ENCODE data around the gene MATN1. TPM values are rescaled to one million over a fixed set of nuclear protein-coding genes. Genes with fewer than 3 reads are reported as not detected.

MATN1 gene
- total and polyA plus RNA-seq, 2 of the 4 experiments (the other 2 are of a cell fraction) = 0.27 TPM; not detected in 1

- no peaks in the 10 kb centered on the region; the same call in 1 of the 2 replicates for H3K9me3 ChIP-seq (ENCODE audit: control insufficient read depth, insufficient read depth, low read length)
- H2BK15ac ChIP-seq (ENCODE audit: low read depth, low read length) = no peak overlapping the region
- H3K4me1 ChIP-seq (ENCODE audit: control insufficient read depth, insufficient read depth, low read length) = peaks cover 9% of the 10 kb centered on the region; the same call in 1 of the 2 replicates
- H3K4me3 ChIP-seq (ENCODE audit: insufficient read depth, low read depth, low read length) = no peak overlapping the region
- no peaks in the 10 kb centered on the region for H3K36me3 ChIP-seq (ENCODE audit: control insufficient read depth, insufficient read depth, low read length)
- in situ Hi-C loops (cut with MboI; ENCODE audit: low sequenced_read_pairs) = loop anchor here (5.0 kb wide), 1 partner anchor 40 kb away; the partner anchor contains the start of gene MATN1
- H2BK20ac ChIP-seq (ENCODE audit: low read depth, low read length) = no peak overlapping the region
- H4K91ac ChIP-seq (ENCODE audit: insufficient read depth, low read depth, low read length) = no peak overlapping the region
- H3K4ac ChIP-seq (ENCODE audit: low read depth, low read length) = no peak overlapping the region
- no peaks in the 10 kb centered on the region for H3K9me1 ChIP-seq (ENCODE audit: insufficient read depth, low read length)
- no peak overlapping the region for H3K9ac ChIP-seq (ENCODE audit: low read depth, low read length)
- H4K8ac ChIP-seq (ENCODE audit: low read depth in 2 of 2, low read length in 2 of 2) = no peak overlapping the region
- ChIA-PET POLR2A (ENCODE audit: unreplicated experiment) (no interaction called here), CTCF (interaction anchor here (1.5 kb wide), 1 partner anchor 17 kb away, joined by 7 read pairs; no protein-coding TSS in a partner anchor)
- DNase-seq (no peak), ATAC-seq (ENCODE audit: low read depth) (no peak)
- no peak overlapping the region for H2AK5ac ChIP-seq (ENCODE audit: low read depth, low read length)
- no peak overlapping the region for H3K4me2 ChIP-seq (ENCODE audit: low read depth, low read length)
- no peak overlapping the region for H3K56ac ChIP-seq (ENCODE audit: extremely low read depth, insufficient read depth, low read length)
- H3K79me1 ChIP-seq (ENCODE audit: low read depth in 1 of 2, low read length in 2 of 2) = no peaks in the 10 kb centered on the region
- H2AFZ ChIP-seq (replicated peaks; ENCODE audit: low read length, poor library complexity) = no peak overlapping the region
- no peak overlapping the region for H3K27ac ChIP-seq (ENCODE audit: insufficient read depth, low read length)
- H4K5ac ChIP-seq (ENCODE audit: low read depth, low read length) = no peak overlapping the region
- no peak overlapping the region for H2BK120ac ChIP-seq (ENCODE audit: low read depth, low read length)
- H2BK5ac ChIP-seq (ENCODE audit: low read depth, low read length, poor library complexity, severe bottlenecking) = no peak overlapping the region
- intact Hi-C loops (cut with micrococcal nuclease) = no loop called here
- dilution Hi-C loops (cut with HindIII; ENCODE audit: low sequenced_read_pairs, unreplicated experiment) = no loop called here
- no peaks in the 10 kb centered on the region; the same call in 1 of the 2 replicates for H3K27me3 ChIP-seq (ENCODE audit: control insufficient read depth, insufficient read depth, low read length)
- no peak overlapping the region for H3K14ac ChIP-seq (replicated peaks; ENCODE audit: low read depth, low read length)
- no peak overlapping the region for H2AK9ac ChIP-seq (replicated peaks; ENCODE audit: low read depth, low read length, poor library complexity)
- H3K18ac ChIP-seq (ENCODE audit: low read depth, low read length) = no peak overlapping the region
- H3K23ac ChIP-seq (ENCODE audit: low read depth, low read length) = no peak overlapping the region
- no CpG with 5 or more reads among the region's 6 CpGs for WGBS, 2 experiments (ENCODE audit: extremely low coverage in 2 of 2, insufficient read length in 1 of 2)
- no peaks in the 10 kb centered on the region for H4K20me1 ChIP-seq (ENCODE audit: insufficient read depth, low read length)
- BruUV-seq (replicated peaks) = no TSS peak
- TF ChIP-seq RAD21 (IDR thresholded peaks at IDR 0.05; ENCODE audit: low read length) = no peak
- no peak for TF ChIP-seq MXI1 (IDR thresholded peaks at IDR 0.05; ENCODE audit: borderline replicate concordance, low read depth, low read length)
- no peak for TF ChIP-seq CEBPB (IDR thresholded peaks at IDR 0.05; ENCODE audit: low read depth, low read length)
- TF ChIP-seq RFX5 (IDR thresholded peaks at IDR 0.05; ENCODE audit: low read depth, low read length) = no peak
- TF ChIP-seq FOS (IDR thresholded peaks at IDR 0.05; ENCODE audit: low read depth, low read length) = no peak
- no peak for TF ChIP-seq ELK1 (IDR thresholded peaks at IDR 0.05; ENCODE audit: borderline replicate concordance, low read depth, low read length)
- no peak for TF ChIP-seq MAZ (IDR thresholded peaks at IDR 0.05; ENCODE audit: borderline replicate concordance, low read depth, low read length)
- TF ChIP-seq RCOR1 (IDR thresholded peaks at IDR 0.05; ENCODE audit: insufficient replicate concordance, low read length) = no peak
- no peak for TF ChIP-seq MAFK (IDR thresholded peaks at IDR 0.05; ENCODE audit: low read depth, low read length)
- no peak for TF ChIP-seq SMC3 (IDR thresholded peaks at IDR 0.05; ENCODE audit: low read depth, low read length)
- TF ChIP-seq USF2 (IDR thresholded peaks at IDR 0.05; ENCODE audit: low read depth, low read length) = no peak
- no peak for TF ChIP-seq CTCF (conservative IDR thresholded peaks at IDR 0.05; ENCODE audit: low read depth, low read length)
- no peak for TF ChIP-seq BHLHE40 (IDR thresholded peaks at IDR 0.05; ENCODE audit: low read depth, low read length)
- no peak for TF ChIP-seq CHD1 (IDR thresholded peaks at IDR 0.05; ENCODE audit: low read depth, low read length)
- no peak for TF ChIP-seq NFE2L2 (IDR thresholded peaks at IDR 0.05; ENCODE audit: low read depth, low read length)
These were observed 39.0 kb upstream of the MATN1 start for GRCh38 chr1:30762152-30762929.

Measured in IMR-90 (cell line).